GM20431 (cell line): ENCODE data around the gene TSHZ2.

ENCODE experiments used
- in situ Hi-C: fragments of 300-500 bp; cut with MseI, MboI; formaldehyde crosslinking; loops from one replicate; pipeline ENCODE4 v1.15.0; 2020; ENCODE audit warnings: low sequenced_read_pairs; ENCODE audit not compliant: unreplicated experiment

TSHZ2 gene

DNA sequence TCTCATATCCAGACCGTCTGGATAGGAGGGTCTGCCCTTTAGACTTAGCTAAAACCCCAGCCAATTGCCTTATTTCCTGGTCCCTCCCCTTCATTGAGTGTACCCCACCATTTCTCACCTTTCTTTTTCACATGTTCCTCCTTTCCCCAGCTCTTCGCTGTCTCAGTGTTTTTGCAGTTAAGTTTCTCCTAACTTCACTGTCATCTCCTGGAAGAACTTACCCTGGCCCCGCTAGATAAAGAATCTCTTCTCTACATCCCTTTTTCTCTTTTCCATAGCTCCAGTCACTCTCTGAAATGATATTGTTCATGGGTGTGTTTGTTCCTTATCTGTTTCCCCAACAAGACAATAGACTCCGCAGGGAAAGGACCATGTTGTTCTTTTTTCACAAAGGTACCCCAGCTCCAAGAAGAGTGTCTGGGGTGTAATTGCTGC lies 208.8 kb downstream of the TSHZ2 start:
- in situ Hi-C loops: no loop called here

DNA sequence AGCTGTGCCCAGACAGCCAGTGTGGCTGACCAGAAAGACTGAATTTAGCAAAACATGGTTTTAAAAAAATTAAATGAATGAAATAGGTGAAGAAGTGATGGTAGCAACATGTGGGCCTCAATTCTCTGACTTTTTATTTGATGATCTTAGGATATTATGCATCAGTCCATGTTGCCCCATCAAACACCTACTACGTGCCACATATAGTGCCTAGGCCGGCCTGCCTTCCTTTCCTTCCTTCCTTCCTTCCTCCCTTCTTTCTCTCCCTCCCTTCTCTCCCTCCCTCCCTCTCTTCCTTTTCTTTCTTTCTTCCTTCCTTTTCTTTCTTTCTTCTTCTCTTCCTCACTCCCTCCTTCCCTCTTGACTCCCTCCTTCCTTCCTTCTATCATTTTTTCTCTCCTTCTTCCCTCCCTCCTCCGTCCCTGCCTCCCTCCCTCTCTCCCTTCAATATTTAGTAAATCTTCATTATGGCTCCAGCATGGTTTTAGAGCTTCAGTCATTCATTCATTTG lies 209.8 kb downstream of the TSHZ2 start:
- in situ Hi-C loops: no loop called here

DNA sequence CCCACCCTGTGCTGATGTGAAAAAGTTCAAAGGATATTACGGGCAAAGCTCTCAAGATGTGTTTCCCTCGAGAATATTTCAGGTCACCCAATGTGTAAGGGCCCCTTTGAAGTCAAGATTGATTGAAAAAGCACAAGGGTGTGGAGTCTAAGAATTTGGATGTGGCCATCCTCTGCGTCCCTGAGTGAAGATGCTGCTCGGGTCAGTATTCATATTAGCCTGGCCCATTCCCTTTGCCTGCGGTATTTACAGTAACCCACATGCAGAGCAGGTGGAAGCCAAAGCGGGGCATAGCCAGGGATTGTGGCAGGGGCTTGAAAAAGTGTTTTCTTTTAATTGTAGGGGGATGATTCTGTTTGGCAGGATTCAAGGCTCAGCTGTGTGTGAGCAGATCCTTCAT lies 211.0 kb downstream of the TSHZ2 start:
- in situ Hi-C loops: no loop called here

DNA sequence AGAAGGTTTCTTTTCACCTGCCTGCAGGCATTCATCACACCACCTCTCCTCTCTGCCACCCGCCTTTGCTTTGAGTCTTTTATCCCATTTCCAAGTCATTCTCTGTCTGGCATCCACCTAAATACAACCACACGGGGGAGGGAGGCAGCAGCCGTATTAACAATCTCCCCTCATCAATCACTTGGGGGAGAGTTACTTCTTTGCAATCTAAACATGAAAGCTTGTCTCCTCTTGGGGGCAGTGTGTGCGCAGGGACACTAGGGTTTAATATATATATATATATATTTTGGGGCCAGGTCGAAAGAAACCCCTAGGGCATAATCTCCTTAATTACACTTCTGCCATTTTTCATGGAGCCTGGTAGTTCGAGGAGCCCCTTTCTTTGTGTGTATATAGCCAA lies 214.5 kb downstream of the TSHZ2 start:
- in situ Hi-C loops: no loop called here

DNA sequence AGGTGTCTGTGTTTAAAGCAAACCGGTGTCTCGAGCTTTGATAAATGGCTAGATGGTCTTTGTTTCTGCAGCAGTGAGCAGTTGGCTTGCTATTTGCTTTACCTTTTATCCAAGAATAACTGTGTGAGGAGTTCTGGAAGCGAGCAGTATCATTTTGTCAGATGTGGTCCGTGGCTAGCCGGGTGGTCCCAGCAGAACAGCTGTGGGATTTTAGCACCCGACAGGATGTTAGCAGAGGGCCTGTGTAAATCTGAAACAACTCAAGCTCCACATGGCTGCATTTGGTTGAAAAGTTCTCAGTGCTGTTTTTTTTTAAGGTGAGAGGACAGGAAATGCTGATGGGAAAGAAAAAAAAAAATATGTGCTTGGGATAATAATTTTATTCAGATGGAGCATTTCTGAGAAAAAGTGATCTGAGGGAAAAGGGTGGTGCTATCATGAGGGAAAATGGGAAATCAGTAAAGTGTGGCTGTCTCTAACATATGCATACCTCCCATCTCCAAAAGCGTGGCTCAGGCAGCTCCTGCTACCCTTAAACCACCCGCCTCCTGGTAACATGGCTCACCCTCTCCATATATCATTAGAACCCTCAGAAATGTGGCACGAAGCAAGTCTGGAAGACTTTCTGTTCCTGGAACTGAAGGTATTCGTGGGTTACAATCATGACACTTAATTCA lies 215.4 kb downstream of the TSHZ2 start:
- in situ Hi-C loops: no loop called here

DNA sequence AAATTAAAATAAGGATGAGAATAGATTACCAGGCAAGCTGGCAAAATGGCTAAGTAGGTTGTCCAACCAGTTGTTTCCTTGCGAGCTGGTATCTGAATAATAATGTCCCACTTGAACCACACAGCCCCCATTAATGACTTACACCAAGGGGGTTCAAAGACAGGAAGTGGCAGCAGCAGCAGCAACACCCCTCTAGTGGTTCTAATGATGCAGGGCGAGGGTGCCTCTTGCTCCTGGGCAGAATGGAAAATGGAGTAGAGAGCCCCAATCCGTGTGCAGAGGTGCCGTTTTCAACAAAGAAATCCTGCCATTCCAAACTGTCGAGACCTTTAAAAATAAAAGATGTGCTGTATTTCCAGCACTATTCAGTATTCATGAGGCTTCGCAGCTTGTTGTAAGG lies 218.1 kb downstream of the TSHZ2 start:
- in situ Hi-C loops: no loop called here

DNA sequence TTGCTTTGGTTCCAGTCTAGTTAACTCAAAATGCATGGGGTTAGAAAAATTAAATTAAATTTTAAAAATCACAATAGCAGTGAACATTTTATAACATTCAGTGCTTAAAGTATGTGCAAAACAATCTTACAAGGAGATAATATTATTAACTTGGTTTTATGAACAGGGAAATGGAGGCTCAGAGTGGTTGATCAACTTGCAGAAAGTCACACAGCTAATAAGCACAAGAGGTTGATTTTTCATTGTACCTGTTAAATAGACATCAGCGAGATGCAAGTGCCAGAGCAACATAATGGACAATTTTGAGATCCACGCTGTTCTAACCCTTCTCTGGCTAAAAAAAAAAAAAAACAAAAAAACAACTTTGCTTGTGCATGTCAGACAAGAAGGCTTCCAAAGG lies 219.8 kb downstream of the TSHZ2 start:
- in situ Hi-C loops: no loop called here

DNA sequence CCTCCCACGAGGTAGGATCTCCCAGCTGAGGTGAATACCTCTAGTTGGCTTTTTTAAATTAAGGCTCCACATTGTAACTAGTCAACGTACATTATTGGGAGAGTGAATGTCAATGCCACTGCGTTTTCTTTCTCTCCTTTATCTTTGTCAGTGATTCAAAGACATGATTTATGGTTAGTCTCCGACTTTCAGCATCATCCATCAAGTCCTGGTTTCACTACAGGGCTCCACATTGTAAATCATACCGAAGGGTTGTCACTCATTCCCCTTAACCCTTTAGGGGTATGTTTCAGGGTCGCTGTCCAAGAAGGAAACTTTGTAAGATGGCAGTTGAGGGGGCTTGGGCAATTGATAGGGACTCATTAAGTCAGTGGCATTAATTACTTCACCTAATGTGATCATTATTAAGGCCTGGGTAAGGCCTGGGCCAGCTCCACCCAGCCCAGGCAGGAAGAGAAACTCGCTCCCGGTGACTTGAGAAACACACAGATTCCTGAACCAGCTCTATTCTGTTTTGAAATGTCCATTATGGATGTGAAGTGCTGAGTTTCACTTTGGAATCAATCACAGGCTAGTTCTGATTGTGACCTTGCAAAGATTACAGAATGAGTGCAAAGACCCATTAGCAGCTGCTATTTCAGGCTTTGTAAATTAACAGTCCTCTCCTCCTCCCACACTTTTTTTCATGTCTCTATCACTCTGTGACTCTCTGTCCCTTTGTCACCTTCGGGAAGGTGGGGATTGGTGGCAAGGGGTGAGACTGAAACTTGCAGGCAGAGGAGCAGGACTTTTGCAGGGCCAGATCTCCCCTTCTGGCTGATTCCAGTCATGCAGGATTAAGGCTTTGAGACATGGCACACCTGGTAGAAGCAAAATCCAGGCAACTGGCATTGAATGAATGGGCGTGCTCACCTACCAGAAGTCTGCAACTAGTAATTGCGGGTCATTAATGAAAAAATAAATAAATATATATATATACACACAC lies 222.4 kb downstream of the TSHZ2 start:
- in situ Hi-C loops: no loop called here

DNA sequence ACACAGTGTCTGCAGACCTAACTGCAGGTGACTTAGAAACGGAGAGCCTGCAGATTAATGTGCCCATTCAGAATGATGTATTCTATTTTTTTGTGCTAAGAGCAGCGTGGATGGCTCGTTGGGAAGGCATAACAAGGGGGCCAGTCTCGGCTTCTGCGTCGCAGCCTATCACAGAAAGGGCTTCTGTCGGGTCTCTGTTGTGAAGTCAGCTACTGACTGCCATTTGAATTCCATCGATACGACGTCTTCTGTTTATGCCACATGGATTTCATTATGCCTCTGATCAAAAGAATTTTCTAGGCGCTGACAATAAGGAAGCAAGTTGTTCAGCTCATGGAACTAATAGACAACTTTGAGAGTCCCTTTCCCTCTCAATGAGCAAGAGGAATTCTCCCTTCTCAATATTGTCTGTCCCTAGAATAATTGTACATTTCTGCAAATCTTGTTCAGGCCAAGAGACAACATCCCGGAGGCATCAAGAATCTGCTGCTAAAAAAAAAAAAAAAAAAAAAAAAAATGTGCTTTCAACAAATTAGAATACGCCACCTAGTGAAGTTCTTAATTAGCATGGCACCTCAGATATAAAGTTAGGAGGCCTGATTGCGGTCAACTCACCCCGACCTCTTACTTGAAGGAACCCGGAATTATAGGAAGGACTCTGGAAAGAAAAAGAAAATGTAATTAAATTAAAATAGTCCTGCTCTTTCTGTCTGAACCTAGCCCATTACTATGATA lies 223.9 kb downstream of the TSHZ2 start:
- in situ Hi-C loops: no loop called here

DNA sequence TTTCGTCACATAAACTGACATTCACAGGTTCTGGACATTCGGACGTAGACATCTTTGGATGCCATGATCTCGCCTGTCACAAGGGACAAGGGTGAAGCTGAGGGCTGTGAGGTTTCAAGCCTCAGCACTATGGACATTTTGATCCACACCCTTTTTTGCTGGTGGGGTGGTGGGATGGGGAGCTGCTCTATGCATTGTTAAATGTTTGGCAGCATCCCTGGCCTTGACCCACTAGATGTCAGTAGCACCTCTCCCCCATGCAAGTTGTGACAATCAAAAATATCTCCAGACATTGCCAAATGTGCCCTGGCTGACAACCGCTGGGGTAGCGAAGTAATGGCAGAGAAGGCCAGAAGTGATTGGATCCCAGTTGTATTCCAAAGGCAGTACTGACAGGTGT lies 229.4 kb downstream of the TSHZ2 start:
- in situ Hi-C loops: no loop called here

DNA sequence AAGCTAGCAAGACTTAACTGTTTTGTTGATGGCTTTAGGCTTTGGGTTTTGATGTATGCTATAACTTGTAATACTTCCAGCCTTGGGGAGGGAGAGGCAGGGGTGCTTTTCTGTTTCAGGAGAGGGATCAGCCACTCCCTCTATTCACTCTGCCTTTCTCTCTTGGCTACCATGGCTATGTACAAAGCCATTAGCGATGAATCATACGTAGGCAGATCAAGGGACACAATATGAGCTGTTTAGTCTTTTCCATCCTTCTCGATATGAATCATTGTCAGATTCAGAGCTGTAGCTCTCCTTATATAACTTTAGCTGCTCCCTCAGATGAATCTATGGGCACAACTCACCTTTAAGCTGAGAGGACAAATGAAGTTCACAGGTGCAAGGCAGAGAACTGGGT lies 230.6 kb downstream of the TSHZ2 start:
- in situ Hi-C loops: no loop called here

DNA sequence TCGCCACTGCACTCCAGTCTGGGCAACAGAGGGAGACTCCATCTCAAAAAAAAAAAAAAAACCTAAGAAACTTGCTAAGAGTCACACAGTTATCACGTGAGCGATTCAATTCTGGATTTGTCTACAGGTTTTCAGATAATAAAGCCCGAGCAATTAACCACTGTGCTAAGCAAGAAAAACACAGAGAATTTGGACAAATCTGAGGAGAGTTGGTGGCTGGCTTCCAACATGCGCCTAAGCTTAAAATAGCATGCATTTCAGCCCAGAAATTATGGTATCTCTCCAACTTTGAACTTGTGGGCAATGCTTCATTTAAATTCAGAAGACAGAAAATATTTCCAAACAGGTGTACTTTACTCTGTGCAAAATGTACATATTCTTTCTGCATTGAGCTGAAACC lies 232.9 kb downstream of the TSHZ2 start:
- in situ Hi-C loops: no loop called here

DNA sequence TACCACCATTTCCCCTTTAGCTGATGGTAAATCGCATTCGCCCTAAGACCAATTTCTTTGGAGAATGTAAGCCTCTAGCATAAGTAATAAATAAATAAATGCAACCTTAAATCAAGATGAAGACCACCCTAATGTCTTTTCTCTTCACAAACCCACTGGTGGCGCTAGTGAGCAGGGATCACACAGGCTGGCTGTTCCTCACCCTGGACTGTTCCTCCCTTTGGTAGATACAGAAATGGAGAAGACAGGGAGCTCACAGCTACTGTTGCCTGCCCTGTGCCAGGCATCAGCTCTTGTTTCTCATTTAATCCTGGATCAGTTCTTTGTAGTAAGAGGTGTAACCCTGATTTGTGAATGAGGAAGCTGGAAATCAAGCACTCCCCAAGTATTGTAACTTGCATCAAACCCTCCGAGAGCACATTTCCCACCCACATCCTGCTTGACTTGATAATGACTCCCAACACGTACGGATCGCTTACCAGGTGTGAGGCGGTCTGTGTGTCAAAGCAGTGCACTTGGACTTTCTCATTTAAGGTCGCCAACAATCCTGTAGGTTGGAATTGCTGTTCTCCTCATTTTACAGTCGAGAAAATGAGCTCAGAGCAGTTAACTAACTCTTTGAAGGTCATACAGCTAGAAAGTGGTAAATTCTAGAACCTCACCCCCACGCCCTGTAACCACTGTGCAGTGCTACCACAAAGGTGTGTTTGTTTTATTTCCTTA lies 236.1 kb downstream of the TSHZ2 start:
- in situ Hi-C loops: no loop called here

DNA sequence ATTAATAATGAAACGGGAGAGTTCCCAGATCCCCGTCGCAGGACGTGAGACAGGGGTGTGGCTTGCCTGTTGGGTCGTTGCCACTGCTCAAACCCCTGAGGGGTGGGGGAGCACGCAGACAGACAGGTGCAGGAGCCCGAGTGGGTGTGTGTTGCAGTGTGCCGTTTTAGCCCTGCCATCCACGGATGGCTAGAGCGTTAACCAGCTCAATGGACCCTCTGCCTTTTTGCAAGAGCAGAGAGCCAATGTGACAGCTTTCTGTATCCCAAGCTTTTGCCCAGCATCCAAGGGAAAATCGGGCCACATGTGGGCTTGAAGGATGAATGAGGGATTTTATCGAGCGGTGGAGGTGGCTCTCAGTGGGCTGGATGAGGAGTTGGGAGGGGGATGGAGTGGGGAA lies 237.9 kb downstream of the TSHZ2 start:
- in situ Hi-C loops: no loop called here

DNA sequence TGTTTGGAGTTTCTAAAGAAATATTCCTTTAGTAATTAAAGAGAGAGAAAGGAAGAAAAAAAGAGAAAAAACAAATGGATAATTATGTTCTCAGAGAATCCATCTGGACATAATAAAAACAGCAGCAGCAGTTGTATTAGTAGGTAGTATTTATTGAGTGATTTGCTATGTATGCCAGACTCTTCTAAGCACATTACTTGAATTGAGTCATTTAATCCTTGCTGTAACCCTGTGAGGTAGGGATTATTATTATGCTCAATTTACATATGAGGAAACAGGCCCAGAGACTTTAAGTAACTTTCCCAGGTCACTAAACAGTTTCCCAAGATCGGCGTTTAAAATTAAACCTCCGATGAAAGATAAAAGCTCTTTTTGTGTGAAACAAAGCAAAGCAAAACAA lies 238.8 kb downstream of the TSHZ2 start:
- in situ Hi-C loops: no loop called here

DNA sequence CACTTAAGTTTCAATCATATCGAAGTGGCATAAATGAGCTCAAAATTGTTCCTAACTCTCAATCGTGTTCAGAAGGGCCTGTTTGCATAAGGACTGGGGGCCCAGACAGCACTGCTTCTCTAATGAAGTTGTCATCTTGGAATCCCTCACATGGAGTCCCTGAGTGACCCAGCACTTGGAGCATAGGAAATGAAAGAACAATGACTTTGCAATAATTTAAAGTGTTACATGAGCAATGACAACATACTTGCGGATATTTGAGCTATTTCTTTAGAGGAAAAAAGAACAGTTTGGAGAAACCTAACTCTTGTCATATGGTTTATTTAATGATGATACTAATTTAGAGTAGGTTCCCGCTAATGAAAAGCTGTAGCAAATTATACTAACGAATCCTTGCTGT lies 239.9 kb downstream of the TSHZ2 start:
- in situ Hi-C loops: no loop called here

DNA sequence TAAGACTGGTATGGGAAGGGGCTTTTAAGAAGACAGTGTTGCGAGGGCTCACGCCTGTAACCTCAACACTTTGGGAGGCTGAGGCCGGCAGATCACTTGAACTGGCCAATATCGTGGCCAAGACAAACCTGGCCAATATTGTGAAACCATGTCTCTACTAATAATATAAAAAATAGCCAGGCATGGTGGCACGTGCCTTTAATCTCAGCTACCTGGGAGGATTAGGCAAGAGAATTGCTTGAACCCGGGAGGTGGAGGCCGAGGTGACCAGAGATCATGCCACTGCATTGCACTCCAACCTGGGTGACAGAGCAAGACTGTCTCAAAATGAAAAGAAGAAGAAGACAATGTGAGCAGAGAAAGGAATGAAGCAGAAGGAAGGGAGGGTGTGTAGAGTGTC lies 242.2 kb downstream of the TSHZ2 start:
- in situ Hi-C loops: no loop called here

DNA sequence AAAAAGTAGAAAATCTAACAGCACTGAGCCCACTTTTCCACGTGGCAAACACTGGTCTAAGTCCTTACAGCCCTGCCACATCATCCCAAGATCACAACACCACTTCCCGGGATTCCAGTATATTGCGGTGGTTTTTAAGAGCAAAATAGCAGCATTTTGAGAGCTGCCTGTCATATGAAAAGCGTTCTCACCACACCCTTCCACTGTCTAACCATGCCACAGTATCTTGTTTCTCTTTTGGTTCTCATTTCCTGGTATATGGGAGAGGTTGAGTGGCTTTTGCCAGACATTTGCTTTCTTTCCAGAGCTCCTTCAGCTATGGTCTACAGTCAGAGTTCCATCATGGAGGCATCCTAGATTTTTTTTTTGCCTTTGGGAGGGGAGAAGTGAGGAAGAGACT lies 243.0 kb downstream of the TSHZ2 start:
- in situ Hi-C loops: no loop called here

DNA sequence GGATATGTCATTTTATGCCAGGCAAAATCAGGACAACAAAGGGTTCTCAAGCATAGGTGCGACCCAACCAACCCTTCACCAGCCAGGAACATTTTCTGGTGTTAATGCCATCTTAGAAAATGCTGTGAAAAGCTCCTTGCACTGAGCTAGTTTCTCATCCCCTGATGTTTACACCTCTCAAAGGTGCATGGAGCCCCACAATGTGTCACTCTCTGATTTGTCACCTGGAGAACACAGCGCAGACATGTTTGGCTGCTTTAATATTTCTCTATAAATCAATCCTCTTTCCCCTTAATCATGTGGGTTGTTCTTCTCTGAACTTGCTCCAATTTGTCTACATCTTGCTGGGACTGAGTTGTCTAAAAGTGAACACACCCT lies 244.3 kb downstream of the TSHZ2 start:
- in situ Hi-C loops: no loop called here
